HG03565 (cell line): ENCODE measurements around the gene ANAPC7.
"Not testable (repeated sequence)": the region's sequence is repeated elsewhere in the genome, so short reads cannot be mapped to it uniquely, and the experiment has no call there.

Source experiments
- ATAC-seq: cut with Tn5 transposase; IDR thresholded peaks from one replicate; pipeline ENCODE4 v1.9.1; 2021; ENCODE audit warnings: mild to moderate bottlenecking, moderate library complexity; ENCODE audit not compliant: unreplicated experiment

ANAPC7 gene

GRCh38 chr12:110373962-110374611, 29.4 kb downstream of the ANAPC7 start:
- no peak for ATAC-seq

- ATAC-seq: no peak
Measured at GRCh38 chr12:110373425-110373824, 30.1 kb downstream of the ANAPC7 start.

GRCh38 chr12:110373025-110373424, 30.5 kb downstream of the ANAPC7 start:
- no peak for ATAC-seq

- ATAC-seq: no peak
Measured at GRCh38 chr12:110372056-110372425, 31.5 kb downstream of the ANAPC7 start.

GRCh38 chr12:110371408-110372055, 32.0 kb downstream of the ANAPC7 start:
- peak; percentile 36 for ATAC-seq

GRCh38 chr12:110370732-110371231, 32.7 kb downstream of the ANAPC7 start:
- no peak for ATAC-seq

GRCh38 chr12:110369992-110370391, 33.5 kb downstream of the ANAPC7 start:
- ATAC-seq: no peak

GRCh38 chr12:110367181-110367864, 36.2 kb downstream of the ANAPC7 start:
- ATAC-seq: no peak

GRCh38 chr12:110366321-110367142, 37.0 kb downstream of the ANAPC7 start:
- no peak for ATAC-seq

- ATAC-seq: no peak
Measured at GRCh38 chr12:110365489-110366320, 37.8 kb downstream of the ANAPC7 start.

- ATAC-seq: no peak
Measured at GRCh38 chr12:110361216-110361615, 42.3 kb downstream of the ANAPC7 start.

GRCh38 chr12:110358384-110359097, 45.0 kb downstream of the ANAPC7 start:
- ATAC-seq: not testable (repeated sequence)

- ATAC-seq: no peak
Measured at GRCh38 chr12:110355073-110355472, 48.4 kb downstream of the ANAPC7 start.

GRCh38 chr12:110354172-110354780, 49.2 kb downstream of the ANAPC7 start:
- ATAC-seq: no peak

GRCh38 chr12:110353211-110353965, 50.1 kb downstream of the ANAPC7 start:
- ATAC-seq: no peak

GRCh38 chr12:110352401-110352800, 51.1 kb downstream of the ANAPC7 start:
- ATAC-seq: no peak

GRCh38 chr12:110351119-110351518, 52.4 kb downstream of the ANAPC7 start:
- no peak for ATAC-seq

- no peak for ATAC-seq
Measured at GRCh38 chr12:110349514-110350151, 53.9 kb downstream of the ANAPC7 start.
